NCI-H1105 treated with DMSO at 0.1 percent for 48 hours (cell line): ENCODE data around the gene SRPK2.
"Not testable (repeated sequence)": the region's sequence is repeated elsewhere in the genome, so short reads cannot be mapped to it uniquely, and the experiment has no call there.

Experiments
- DNase-seq: peaks from one replicate; lab custom pipeline; 2025; lab: John Stamatoyannopoulos, UW

SRPK2 gene

GRCh38 chr7:105224884-105225651, 163.7 kb downstream of the SRPK2 start:
- no peak for DNase-seq

- no peak for DNase-seq
These were observed 165.8 kb downstream of the SRPK2 start for GRCh38 chr7:105222953-105223352.

GRCh38 chr7:105219771-105220160, 169.0 kb downstream of the SRPK2 start:
- DNase-seq, result no peak

DNA sequence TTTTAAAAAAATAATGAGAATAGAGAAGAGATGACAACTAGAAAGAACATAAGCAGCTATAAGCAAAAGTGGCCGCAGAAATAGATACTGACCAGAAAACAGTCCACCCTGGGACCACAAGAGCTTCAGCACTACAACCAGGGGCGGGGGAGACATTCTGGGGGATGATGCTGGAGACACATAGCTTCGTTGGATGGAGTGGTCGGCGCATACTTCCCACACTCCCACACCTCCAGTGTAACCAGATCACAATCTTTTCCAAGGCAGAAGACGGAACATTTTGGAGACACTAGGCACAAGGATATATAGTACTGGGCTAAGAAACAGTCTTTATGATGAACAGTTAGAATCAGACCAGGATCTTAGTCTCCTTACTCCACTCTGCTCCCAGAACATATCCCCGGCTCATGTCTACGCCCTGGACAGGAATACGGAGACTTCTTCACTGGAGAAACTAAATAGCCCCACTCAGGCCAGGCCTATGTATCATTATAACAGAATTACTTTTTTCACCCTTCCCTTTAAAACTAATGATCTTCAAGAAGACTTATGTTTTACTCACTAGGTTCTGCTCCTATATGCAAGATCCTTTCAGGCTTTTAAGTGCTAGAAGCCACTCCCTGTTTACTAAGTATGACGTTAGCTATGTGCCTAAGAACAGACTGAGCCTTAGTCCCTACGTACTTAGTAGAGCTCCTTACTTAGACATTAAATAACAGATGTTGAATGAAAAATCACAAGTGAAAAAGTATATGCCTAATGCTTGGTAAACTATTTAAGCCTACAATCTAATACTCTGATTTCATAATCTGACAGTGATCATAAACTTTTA, 169.6 kb downstream of the SRPK2 start:
- no peak for DNase-seq

GRCh38 chr7:105218215-105218614, 170.5 kb downstream of the SRPK2 start:
- no peak for DNase-seq

GRCh38 chr7:105216786-105217185, 171.9 kb downstream of the SRPK2 start:
- DNase-seq, result no peak

DNA sequence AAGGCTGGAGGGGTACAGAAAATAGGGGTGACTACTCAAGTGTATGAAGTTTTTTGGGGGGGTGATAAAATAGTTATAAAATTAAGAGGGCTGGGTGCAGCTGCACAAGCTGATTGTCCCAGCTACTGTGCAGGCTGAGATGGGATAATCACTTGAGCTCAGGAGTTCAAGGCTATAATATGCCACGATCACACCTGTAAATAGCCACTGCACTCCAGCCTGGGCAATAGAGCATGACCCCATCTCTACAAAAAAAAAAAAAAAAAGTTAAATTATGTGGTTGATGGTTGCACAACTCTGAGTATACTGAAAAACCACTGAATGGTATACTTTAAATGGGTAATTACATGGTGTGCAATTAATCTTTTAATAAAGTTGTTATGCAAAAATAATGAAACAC, 172.9 kb downstream of the SRPK2 start:
- no peak for DNase-seq

DNA sequence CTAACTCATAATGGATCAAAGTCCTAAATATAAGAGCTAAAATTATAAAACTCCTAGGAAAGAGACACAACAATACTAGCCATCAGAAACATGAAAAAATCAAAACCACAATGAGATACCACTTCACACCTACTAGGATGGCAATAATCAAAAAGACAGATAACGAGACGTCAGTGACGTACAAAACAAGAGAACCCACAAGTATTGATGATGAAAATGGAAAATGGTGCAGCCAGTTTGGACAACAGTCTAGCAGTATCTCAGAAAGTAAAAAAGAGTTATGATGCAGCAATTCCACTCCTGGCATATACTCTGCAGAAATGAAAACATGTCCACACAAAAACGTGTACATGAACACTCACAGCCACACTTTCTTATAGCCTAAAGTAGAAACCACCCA, 173.5 kb downstream of the SRPK2 start:
- no peak for DNase-seq

- no peak for DNase-seq
These were observed 175.1 kb downstream of the SRPK2 start for GRCh38 chr7:105213611-105214010.

- DNase-seq, result no peak
These were observed 176.5 kb downstream of the SRPK2 start for GRCh38 chr7:105212212-105212611.

DNA sequence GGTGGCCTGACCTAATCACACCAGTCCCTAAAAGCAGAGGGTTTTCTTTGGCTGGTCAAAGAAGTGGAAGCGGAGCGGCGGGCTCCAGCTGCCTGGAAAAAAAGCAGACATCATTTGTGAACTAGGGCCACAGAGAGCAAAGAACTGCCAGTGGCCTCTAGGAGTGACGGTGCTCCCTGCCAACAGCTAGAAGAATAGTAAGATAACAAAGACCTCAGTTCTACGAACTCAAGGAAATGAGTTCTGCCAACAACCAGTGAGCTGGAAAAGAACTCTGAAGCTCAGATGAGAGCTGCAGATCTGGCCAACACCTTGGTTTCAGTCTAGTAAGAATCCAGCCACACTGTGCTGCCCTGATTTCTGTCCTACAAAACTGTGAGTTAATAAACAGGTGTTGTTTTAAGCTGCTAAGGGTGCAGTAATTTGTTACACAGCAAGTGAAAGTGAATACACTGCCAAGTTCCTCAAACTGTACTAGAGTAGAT, 178.0 kb downstream of the SRPK2 start:
- no peak for DNase-seq

DNA sequence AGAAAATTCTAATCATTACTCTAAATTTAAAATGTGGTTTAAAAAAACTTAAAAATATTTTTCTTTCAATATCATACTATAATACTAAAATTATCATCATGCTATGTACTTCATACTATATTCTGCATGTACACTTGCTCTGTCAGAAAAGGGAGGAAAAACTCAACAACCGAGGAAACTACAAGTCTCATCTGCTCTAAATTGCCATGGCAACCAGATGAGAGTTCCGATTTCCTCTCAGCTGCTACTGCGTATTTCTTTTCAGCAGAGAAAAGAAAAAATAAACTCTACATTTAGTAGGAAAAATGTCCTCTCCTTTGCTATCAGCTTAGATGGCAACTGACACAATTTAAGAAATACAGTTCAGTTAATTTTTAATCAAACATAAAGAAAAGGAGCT, 178.9 kb downstream of the SRPK2 start:
- no peak for DNase-seq

GRCh38 chr7:105209433-105209832, 179.3 kb downstream of the SRPK2 start:
- no peak for DNase-seq

DNA sequence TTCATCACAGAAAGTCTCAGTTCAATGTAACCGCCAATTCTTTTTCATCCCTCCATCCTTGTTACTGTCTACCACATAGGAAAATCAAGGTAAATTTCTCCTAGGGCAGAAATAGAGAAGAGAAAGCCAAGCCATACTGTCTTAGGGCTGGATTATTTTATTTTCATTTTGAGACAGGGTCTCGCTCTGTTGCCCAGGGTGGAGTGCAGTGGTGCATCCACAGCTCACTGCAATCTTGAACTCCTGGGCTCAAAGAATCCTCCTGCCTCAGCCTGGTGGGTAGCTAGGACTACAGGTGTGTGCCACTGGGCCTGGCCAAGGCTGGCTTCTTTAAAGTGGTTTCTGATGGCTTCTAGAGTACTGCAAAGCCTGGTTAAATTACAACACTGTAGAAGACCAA, 181.7 kb downstream of the SRPK2 start:
- no peak for DNase-seq

DNA sequence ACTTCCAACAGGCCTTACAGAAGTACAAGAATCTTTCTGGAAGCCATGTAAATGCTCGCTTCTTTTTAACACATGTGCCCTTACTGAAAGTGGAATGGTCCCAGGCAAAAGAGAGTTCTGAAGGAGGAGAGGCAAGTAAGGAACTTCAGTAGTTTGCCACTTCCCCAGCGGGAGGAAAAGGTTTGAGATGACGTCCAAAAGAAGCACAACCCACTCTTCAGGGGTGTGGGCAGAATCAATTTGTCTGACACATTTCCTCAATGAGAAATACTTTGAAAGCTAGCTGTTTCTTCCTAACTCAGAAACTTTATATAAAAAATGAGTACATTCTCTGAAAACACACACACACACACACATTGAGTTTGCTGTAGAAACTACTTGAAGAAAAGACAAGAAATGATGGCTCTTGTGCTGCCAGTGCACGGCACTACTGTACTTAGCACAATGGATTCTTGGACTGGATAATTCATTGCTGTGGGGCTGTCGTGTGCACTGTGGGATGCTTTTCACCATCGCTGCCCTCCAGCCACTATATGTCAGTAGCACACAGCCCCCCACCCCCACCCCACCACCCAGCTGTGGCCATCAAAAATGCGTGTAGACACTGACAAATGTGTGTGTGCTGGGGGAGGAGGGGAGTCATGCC, 183.0 kb downstream of the SRPK2 start:
- no peak for DNase-seq

- DNase-seq, result no peak
These were observed 183.8 kb downstream of the SRPK2 start for GRCh38 chr7:105204953-105205352.

GRCh38 chr7:105204520-105204919, 184.2 kb downstream of the SRPK2 start:
- DNase-seq, result no peak

DNA sequence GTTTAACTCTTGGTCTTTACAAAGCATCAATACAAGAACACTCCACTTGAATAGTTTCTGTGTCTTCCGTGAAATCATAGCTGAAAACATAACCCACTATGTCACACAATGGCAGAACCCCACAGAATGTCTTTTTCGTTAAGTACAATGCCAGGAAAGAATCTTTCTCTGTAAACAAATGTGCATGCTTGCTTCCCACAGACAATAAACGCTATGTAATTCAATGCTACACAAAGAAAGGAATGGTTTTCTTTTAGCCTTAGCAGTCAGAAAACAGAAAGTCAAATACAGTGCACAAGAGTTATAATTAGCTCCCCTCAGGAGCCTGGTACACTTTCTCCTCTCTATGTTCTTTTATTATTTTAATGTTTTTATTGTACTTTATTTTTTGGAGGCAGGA, 186.1 kb downstream of the SRPK2 start:
- peak; percentile 28 for DNase-seq

GRCh38 chr7:105199386-105199785, 189.3 kb downstream of the SRPK2 start:
- DNase-seq, result no peak

GRCh38 chr7:105198223-105198622, 190.5 kb downstream of the SRPK2 start:
- DNase-seq, result no peak

GRCh38 chr7:105196473-105196872, 192.2 kb downstream of the SRPK2 start:
- no peak for DNase-seq

GRCh38 chr7:105195891-105196290, 192.8 kb downstream of the SRPK2 start:
- no peak for DNase-seq

DNA sequence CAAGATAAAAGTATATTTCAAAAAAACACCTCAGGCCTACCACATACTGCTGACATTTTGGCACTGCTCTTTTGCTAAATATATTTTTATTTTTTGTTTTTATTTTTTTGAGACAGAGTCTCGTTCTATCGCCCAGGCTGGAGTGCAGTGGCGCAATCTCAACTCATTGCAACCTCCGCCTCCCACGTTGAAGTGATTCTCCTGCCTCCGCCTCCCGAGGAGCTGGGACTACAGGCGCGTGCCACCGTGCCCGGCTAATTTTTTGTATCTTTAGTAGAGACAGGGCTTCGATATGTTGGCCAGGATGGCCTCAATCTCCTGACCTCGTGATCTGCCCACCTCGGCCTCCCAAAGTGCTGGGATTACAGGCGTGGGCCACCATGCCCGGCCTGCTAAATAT, 193.8 kb downstream of the SRPK2 start:
- not testable (repeated sequence) for DNase-seq
